GM19397 (cell line): ENCODE results near the gene LCN1.
"Not testable (repeated sequence)": the region's sequence is repeated elsewhere in the genome, so short reads cannot be mapped to it uniquely, and the experiment has no call there.

Source experiments
- ATAC-seq: cut with Tn5 transposase; IDR thresholded peaks from one replicate; pipeline ENCODE4 v1.9.1; 2021; ENCODE audit warnings: mild to moderate bottlenecking, moderate library complexity; ENCODE audit not compliant: unreplicated experiment

Gene LCN1

GRCh38 chr9:135545646-135546176, 24.5 kb downstream of the LCN1 start, which contains the start of gene OBP2A:
Gene OBP2A, plus strand, starts transcription at chr9:135546126. Its CDS starts 55 bp downstream, at chr9:135546181.
- not testable (repeated sequence) for ATAC-seq

DNA sequence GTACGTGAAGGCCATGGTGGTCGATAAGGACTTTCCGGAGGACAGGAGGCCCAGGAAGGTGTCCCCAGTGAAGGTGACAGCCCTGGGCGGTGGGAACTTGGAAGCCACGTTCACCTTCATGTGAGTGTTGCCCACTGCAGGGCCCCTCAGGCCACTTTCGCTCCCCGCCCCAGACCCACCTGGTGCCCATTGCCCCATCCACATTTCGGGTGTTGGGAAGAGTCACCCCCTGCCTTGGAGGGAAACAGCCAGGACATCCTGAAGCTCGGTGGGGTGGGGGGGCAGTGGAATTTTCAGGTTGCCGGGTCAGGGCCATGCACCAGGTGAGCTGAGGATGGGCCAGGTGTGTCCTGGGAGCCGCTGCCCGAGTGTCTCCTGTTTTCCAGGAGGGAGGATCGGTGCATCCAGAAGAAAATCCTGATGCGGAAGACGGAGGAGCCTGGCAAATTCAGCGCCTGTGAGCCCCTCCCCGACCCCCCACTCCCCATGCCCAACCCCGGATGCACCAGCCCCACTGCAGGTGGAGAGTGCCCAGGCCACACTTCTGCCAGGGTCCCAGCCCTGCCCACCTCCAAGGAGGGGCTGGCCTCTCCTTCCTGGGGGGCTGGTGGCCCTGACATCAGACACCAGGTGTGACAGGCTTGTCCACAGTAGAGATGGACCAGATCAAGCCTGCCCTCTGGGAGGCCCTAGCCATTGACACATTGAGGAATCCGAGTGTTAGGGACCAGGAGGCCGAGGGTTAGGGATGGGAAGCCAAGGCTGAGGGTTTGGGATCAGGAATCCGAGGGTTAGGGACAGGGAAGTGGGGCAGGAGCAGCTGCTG, 25.8 kb downstream of the LCN1 start:
- ATAC-seq, result not testable (repeated sequence)

DNA sequence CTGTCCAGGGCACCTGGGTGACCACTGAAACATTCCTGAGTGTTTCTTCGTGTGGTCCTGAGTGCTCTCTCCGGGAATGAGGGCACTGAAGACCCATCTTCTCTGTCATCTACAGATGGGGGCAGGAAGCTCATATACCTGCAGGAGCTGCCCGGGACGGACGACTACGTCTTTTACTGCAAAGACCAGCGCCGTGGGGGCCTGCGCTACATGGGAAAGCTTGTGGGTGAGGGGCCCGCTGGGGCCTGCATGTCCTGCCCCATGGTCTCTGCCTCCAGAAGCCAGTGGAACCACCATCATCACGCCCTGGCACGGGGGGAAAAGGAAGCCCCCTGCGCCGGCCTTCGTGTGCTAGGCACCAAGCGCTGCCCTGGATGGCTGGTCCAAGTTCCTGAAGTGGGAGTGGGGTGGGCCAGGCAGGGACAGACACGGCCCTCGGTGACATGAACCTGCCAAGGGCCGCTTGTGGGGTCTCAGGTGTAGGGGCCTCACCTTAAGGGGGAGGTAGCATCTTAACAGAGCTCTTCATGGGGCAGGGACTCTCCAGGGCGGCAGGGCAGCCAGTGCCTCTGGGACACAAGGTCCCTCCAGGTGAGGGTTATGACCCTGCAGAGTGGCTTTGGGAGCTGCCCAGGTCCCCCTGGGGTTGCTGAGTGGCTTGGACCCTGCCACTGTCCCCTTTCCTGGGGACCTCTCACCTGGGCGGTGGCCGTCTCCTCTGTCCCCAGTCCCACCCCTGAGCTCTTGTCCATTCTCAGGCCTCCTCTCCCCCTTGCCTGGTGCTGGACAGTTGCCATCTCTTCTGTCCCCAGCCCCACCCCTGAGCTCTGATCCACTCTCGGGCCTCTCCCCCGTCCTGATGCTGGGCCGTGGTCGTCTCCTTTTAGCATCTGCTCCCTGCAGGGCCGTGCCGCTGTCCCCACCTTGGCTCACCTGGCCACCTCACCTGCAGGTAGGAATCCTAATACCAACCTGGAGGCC, 26.8 kb downstream of the LCN1 start:
- no peak for ATAC-seq

DNA sequence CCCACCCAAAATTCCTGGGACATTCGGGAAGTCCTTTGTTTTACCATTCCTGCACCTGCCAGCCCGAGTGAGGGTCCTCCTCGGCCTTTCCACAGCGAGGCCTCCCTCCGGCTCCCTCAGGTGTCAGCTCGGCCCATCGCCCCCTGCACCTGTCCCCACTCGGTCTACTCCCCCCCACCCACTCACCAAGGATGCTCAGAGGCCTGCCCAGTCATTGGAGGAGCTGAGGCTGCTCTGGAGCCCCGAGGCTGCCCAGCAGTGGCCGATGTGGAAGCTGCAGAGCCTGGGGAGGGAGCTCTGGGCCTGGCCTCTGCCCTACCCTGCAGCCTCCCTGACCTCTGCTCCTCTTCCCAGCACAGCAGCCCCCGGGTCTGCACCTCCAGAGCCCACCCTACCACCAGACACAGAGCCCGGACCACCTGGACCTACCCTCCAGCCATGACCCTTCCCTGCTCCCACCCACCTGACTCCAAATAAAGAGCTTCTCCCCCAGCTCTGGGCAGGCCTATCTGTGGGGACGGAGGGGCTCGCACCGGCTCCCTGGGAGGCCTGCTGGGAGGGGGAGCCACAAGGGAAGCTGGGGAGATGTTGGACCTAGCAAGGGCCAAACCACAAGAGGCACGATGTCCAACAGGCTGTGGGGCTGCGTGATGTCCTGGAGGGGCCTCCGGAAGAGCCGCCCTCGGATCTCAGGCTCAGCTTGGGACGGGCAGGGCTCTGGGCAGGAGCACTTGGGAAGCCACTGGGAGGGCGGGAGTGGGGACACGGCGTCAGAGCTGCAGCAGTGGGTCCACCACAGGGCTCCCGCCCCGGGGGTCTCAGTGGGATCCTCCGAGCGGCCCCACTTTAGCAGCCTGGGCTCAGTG, 28.5 kb downstream of the LCN1 start:
- not testable (repeated sequence) for ATAC-seq

GRCh38 chr9:135550344-135550918, 29.2 kb downstream of the LCN1 start:
- ATAC-seq, result no peak

DNA sequence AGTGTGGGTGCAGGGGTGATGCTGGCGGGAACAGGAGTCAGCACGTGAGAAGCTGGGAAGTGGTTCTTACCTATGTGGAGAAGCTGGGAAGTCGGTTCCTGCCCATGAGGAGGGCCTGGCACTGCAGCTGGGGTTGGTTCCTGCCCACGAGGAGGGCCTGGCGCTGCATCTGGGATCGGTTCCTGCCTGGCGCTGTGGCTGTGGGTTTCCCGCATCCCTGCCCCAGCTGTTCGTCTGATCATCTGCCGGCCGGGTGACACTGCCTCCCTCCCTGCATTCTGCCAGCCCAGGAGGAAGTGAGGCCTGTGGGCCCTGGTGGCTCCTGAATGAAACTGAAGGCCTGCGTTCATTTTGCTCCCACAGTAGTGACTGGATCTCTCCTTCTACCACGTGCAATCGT, 29.8 kb downstream of the LCN1 start:
- no peak for ATAC-seq

GRCh38 chr9:135551456-135551855, 30.2 kb downstream of the LCN1 start:
- no peak for ATAC-seq

DNA sequence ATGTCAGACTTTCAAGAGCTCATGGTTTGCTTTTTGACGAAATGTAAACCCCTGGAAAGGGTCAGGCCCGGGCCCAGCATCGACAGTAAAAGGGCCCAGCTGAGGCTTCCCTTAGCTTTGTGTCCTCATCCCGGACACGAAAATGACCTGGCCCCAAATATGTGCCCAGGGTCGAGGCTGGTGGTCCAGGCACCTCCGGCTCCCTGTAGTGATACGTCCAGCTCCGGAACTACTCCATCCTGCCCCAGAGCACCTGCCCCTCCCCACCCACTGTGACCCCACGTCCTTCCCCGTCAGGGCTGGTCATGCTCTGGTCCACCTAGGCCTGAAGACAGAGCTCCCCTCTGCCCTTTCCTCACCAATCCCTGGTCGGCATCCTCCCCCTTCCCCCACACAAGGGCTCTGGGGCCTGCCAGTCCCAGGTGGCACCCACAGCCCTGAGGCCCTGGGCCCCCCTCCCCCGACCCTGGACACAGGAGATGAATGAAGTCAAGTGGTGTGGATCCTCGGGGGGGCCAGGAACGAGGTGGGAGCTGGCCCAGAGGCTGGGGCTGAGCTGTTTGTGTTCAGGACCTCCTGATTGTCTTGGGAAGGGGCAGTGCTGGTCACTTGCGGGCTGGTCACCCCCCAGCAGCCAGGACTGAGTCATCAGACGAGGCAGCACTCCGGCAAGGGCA, 30.9 kb downstream of the LCN1 start:
- no peak for ATAC-seq

DNA sequence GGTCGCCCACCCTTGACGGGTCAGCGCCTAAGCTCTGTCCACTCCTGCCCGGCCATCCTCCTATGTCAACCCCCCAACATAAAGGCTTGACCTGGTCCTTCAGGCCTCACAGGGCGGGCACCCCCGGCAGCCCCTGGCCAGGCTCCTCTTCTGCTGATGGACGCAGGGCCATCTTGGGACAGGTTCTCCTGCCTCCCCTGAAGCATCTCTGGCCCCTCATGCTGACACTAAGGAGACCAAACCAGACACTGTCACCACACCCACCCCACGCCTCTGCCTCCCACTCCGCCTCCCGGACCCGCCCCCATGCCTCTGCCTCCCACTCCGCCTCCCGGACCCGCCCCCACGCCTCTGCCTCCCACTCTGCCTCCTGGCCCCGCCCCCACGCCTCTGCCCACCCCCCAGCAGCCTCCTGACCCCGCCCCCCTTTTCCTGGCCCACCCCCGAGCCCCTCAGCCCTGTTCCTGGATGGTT, 31.5 kb downstream of the LCN1 start:
- ATAC-seq, result no peak

DNA sequence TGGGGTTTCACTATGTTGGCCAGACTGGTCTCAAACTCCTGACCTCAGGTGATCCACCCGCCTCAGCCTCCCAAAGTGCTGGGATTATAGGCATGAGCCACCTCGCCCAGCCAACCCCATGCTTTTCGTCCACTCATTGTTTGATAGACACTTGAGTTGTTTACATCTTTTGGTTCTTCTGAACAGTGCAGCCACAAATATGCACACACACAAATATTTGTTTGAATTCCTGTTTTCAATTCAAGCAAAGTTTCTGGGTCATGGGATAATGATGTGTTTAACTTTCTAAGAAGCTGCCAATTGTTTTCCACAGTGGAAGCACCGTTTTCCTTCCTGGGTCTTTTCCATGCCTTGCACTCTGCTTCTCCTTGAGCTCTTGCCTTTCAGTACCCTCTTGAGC, 33.5 kb downstream of the LCN1 start:
- ATAC-seq, result no peak

DNA sequence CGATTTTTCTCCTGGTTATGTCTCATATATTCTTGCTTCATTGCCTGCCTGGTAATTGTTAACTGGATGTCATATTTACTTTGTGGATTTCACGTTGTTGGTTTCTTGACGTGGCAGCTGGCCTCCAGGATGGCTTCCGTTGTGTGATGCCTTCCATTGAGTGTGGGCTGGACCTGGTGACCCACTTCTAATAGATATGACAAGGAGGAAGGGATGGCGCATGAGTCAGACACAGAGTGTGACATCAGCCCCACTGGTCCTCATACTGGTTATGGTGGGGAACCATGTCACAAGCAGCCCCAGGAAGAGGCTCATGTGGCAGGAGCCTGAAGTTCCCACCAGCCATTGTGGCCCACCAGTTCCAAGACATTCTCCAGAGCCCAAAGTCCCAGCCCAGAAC, 34.0 kb downstream of the LCN1 start:
- ATAC-seq, result no peak

- ATAC-seq, result no peak
Observed at GRCh38 chr9:135555910-135556309, 34.7 kb downstream of the LCN1 start.

GRCh38 chr9:135559606-135560005, 38.4 kb downstream of the LCN1 start:
- no peak for ATAC-seq

DNA sequence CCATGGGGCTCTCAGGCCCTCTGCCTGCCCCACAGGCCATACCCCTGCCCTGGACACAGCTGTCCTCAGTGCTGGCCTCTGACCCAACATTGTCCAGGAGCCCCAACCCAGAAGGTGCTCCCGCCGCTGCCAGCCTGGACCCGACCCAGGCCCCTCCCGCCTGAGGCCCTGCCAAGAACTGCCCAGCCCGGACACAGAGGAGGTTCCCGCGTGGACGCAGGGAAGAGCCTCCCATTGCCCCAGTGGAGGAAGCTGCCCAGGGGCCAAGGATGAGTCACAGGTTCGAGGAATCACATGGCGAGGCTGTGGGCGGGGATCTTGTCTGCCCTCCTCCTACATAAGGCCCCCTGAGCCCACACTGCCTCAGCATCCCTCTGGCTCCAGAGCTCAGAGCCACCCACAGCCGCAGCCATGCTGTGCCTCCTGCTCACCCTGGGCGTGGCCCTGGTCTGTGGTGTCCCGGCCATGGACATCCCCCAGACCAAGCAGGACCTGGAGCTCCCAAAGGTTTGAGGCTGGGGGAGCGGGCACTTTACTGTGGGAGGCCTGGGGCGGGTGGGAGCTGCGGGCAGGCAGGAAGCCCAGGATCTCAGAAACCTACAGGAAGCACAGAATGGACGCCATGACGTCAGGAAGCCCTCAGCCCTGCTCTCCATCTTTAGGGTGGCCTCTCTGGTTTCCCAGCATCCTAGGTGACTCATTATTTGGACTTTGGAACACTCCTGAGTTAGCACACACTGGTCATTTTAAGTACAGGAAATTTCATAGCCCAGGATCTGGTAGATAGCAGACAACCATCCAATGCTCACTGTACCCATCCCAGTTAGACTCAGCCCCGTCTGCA, 40.4 kb downstream of the LCN1 start, which contains the start of gene PAEP:
Gene PAEP (plus strand): TSS at position 366 of the 844 bp plus-strand sequence.
- no peak for ATAC-seq

GRCh38 chr9:135562235-135562745, 41.0 kb downstream of the LCN1 start:
- no peak for ATAC-seq

GRCh38 chr9:135563039-135563476, 41.8 kb downstream of the LCN1 start:
- ATAC-seq, result no peak

DNA sequence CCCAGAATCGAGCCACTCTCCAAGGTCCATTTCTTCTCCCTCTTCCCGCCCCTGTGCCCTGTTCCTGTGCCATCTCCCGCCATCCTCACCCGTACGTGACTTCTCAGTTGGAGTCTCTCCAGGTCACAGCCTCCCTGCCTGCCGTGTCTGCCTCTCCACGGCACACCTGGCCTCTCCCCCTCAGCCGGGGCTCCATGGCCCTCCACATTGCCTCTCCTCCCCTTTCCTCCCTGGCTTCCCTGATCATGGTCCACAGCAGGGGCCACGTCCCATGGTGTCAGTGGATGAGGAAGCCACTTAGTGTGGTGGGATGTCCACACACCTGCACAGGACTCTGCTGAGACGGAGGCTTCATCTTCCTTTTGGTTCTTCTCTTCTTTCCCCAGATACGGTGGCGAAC, 42.6 kb downstream of the LCN1 start:
- no peak for ATAC-seq

GRCh38 chr9:135565141-135565628, 43.9 kb downstream of the LCN1 start:
- no peak for ATAC-seq
